K562 (cell line): ENCODE data around the gene ZDHHC20. TPM values are rescaled to one million over a fixed set of nuclear protein-coding genes. Genes with fewer than 3 reads are reported as not detected.

Experiments used
- ATAC-seq: fragments of 200-7000 bp; cut with Tn5 transposase; 3 replicates; pipeline ENCODE4 v1.9.1; 2020; ENCODE audit warnings: moderate library complexity
- BruUV-seq: library from RNA; stranded (reverse); fragments of 400-500 nt; replicated peaks from 2 replicates; lab custom pipeline; 2021; lab: Mats Ljungman, UMichigan
- CTCF ChIA-PET: fragments of 300-600 bp; formaldehyde crosslinking; extraction: SDS; loops from one replicate; lab custom pipeline; 2021; ENCODE audit warnings: low intra/inter-chr PET ratio; lab: Yijun Ruan, JAX
- POLR2A ChIA-PET: fragments of 300-600, 350-650 bp; sonication (Branson Sonifier 250); formaldehyde crosslinking; extraction: SDS; loops from one replicate; lab custom pipeline; 2021; ENCODE audit warnings: antibody characterized with exemption, inconsistent platforms; lab: Yijun Ruan, JAX
- DNase-seq, 4 experiments: peaks; one replicate each; pipeline versions ENCODE4 v3.0.0 to v3.0.0-alpha.2; 2011 to 2018; ENCODE audit warnings: low spot score in 3 of 4, mixed read lengths in 3 of 4; ENCODE audit errors: extremely low read depth in 1 of 4
- FAIRE-seq: peaks from 2 replicates; lab custom pipeline; 2011; peaks lifted over from hg19 to GRCh38; lab: Jason Lieb, UNC
- H2AFZ ChIP-seq: 2 replicates; pipeline ENCODE4 v1.6.0; 2011; ENCODE audit warnings: low read depth, low read length, control low read depth, inconsistent platforms
- H3K27ac ChIP-seq: fragments of 200-600 bp; 3 replicates; pipeline ENCODE4 v1.8.0; 2011; ENCODE audit warnings: low read depth, mild to moderate bottlenecking, control low read depth, inconsistent platforms, low read length, moderate library complexity, mixed read lengths; ENCODE audit errors: extremely low read depth
- H3K27me3 ChIP-seq, 2 experiments: fragments of 300-600 bp in 1 of 2; 2 replicates in 1 of 2; 3 replicates in 1 of 2; pipeline versions ENCODE4 v1.6.0 to v1.8.0; 2011; ENCODE audit warnings: inconsistent platforms in 2 of 2, low read length in 2 of 2, mild to moderate bottlenecking in 1 of 2, mixed read lengths in 1 of 2, moderate library complexity in 1 of 2; ENCODE audit not compliant: control insufficient read depth in 2 of 2, insufficient read depth in 2 of 2
- H3K36me3 ChIP-seq: fragments of 300-600 bp; 3 replicates; pipeline ENCODE4 v1.8.0; 2011; ENCODE audit warnings: mild to moderate bottlenecking, low read length, inconsistent platforms; ENCODE audit not compliant: control insufficient read depth, insufficient read depth
- H3K4me1 ChIP-seq, 2 experiments: fragments of 200-600 bp in 1 of 2; replicated peaks in 1 of 2; 2 replicates in 1 of 2; 3 replicates in 1 of 2; pipeline versions ENCODE4 v1.5.1 to v1.8.0; 2011; ENCODE audit warnings: inconsistent platforms in 2 of 2, low read length in 2 of 2, mild to moderate bottlenecking in 1 of 2, mixed read lengths in 1 of 2, moderate library complexity in 1 of 2; ENCODE audit not compliant: control insufficient read depth in 2 of 2, insufficient read depth in 2 of 2
- H3K4me2 ChIP-seq: 2 replicates; pipeline ENCODE4 v1.6.1; 2011; ENCODE audit warnings: low read length, control low read depth, inconsistent platforms, mixed read lengths; ENCODE audit not compliant: insufficient read depth
- H3K4me3 ChIP-seq: fragments of 200-600 bp; sonication (generic), shearing (Covaris generic); 2 replicates; pipeline ENCODE4 v1.5.1; 2016; ENCODE audit warnings: control low read depth, inconsistent platforms
- H3K79me2 ChIP-seq: fragments of 200-600 bp; 3 replicates; pipeline ENCODE4 v1.8.0; 2011; ENCODE audit warnings: low read length, inconsistent platforms; ENCODE audit not compliant: control insufficient read depth, insufficient read depth
- H3K9ac ChIP-seq, 2 experiments: 2 replicates each; pipeline versions ENCODE4 v1.6.0 to v1.6.1; 2011; ENCODE audit warnings: low read depth in 2 of 2, low read length in 2 of 2, control low read depth in 1 of 2, inconsistent platforms in 1 of 2, mild to moderate bottlenecking in 1 of 2, mixed read lengths in 1 of 2; ENCODE audit not compliant: insufficient read depth in 1 of 2
- H3K9me1 ChIP-seq: one replicate; pipeline ENCODE4 v1.6.0; 2011; ENCODE audit warnings: inconsistent platforms, mild to moderate bottlenecking, low read length, moderate library complexity; ENCODE audit not compliant: control insufficient read depth, insufficient read depth
- H3K9me3 ChIP-seq: replicated peaks from 2 replicates; pipeline ENCODE4 v1.5.1; 2011; ENCODE audit warnings: low read depth, low read length, inconsistent platforms; ENCODE audit not compliant: control insufficient read depth, insufficient read depth
- H4K20me1 ChIP-seq: replicated peaks from 2 replicates; pipeline ENCODE4 v1.6.1; 2011; ENCODE audit warnings: low read length, inconsistent platforms, mixed read lengths; ENCODE audit not compliant: control insufficient read depth, insufficient read depth
- CEBPG ChIP-seq, 3 experiments: fragments of 200-800 bp in 1 of 3; sonication (Bioruptor generic) in 1 of 3; sonication (generic) in 1 of 3; formaldehyde crosslinking in 1 of 3; IDR thresholded peaks in 2 of 3; conservative IDR thresholded peaks in 1 of 3; 2 replicates each; pipeline versions ENCODE4 v1.6.1 to v1.8.0; 2016 to 2022; ENCODE audit warnings: missing compliant biosample characterization in 2 of 3, missing genetic modification characterization in 2 of 3, mild to moderate bottlenecking in 1 of 3, missing genetic modification reagents in 1 of 3
- ELF1 ChIP-seq: fragments of 200-800 bp; sonication (Bioruptor generic); IDR thresholded peaks from 2 replicates; pipeline ENCODE4 v1.6.1; 2016; ENCODE audit warnings: missing genetic modification characterization, missing compliant biosample characterization
- HMG20B ChIP-seq: fragments of 250-450 bp; sonication (Bioruptor Pico); IDR thresholded peaks from 2 replicates; pipeline ENCODE4 v1.5.0; 2021; ENCODE audit warnings: mild to moderate bottlenecking
- JUND ChIP-seq, 2 experiments: IDR thresholded peaks; 2 replicates in 1 of 2; 3 replicates in 1 of 2; pipeline ENCODE4 v1.6.1; 2011; ENCODE audit warnings: borderline replicate concordance in 2 of 2, low read depth in 2 of 2, low read length in 2 of 2, improper control_type of control experiment in 1 of 2, missing biosample characterization in 1 of 2, missing genetic modification characterization in 1 of 2, missing genetic modification reagents in 1 of 2
- MBD2 ChIP-seq: sonication (generic); IDR thresholded peaks from 2 replicates; pipeline ENCODE4 v1.6.1; 2016; ENCODE audit warnings: low read depth, borderline replicate concordance
- MEIS2 ChIP-seq: fragments of 450-650 bp; IDR thresholded peaks from 2 replicates; pipeline ENCODE4 v1.6.1; 2014; ENCODE audit warnings: mild to moderate bottlenecking; ENCODE audit not compliant: partially characterized antibody
- OTX1 ChIP-seq: fragments of 450-650 bp; formaldehyde crosslinking; IDR thresholded peaks from 2 replicates; pipeline ENCODE4 v1.4.0; 2022; ENCODE audit warnings: mild to moderate bottlenecking
- PML ChIP-seq: IDR thresholded peaks from 2 replicates; pipeline ENCODE4 v1.6.1; 2012; ENCODE audit warnings: low read length, inconsistent platforms
- SETDB1 ChIP-seq: IDR thresholded peaks from one replicate; pipeline ENCODE4 v1.6.1; 2012; ENCODE audit warnings: low read length, control low read depth, inconsistent platforms
- SMARCA5 ChIP-seq: fragments of 450-650 bp; IDR thresholded peaks from 2 replicates; pipeline ENCODE4 v1.6.1; 2016
- SOX6 ChIP-seq: fragments of 450-650 bp; IDR thresholded peaks from 2 replicates; pipeline ENCODE4 v1.6.1; 2014; ENCODE audit warnings: mild to moderate bottlenecking
- TAF7 ChIP-seq: fragments of 450-650 bp; IDR thresholded peaks from 2 replicates; pipeline ENCODE4 v1.6.1; 2016; ENCODE audit warnings: missing genetic modification characterization, missing compliant biosample characterization
- TCF3 ChIP-seq: sonication (generic); formaldehyde crosslinking; IDR thresholded peaks from 2 replicates; pipeline ENCODE4 v1.4.0; 2020; ENCODE audit warnings: mild to moderate bottlenecking, missing genetic modification reagents
- XRCC5 ChIP-seq: fragments of 200-400 bp; formaldehyde crosslinking; IDR thresholded peaks from 2 replicates; pipeline ENCODE4 v1.6.1; 2017; ENCODE audit warnings: low read depth, mild to moderate bottlenecking, low read length
- ZKSCAN3 ChIP-seq: fragments of 250-450 bp; sonication (Bioruptor Pico); IDR thresholded peaks from 2 replicates; pipeline ENCODE4 v1.4.0; 2020
- ZNF12 ChIP-seq: sonication (generic); formaldehyde crosslinking; IDR thresholded peaks from 2 replicates; pipeline ENCODE4 v1.4.0; 2020; ENCODE audit warnings: mild to moderate bottlenecking, missing genetic modification reagents
- ZNF121 ChIP-seq: sonication (generic); formaldehyde crosslinking; conservative IDR thresholded peaks from 2 replicates; pipeline ENCODE4 v1.8.0; 2022; ENCODE audit warnings: missing genetic modification reagents
- ZNF699 ChIP-seq: fragments of 250-450 bp; sonication (Bioruptor Pico); IDR thresholded peaks from 2 replicates; pipeline ENCODE4 v1.8.0; 2021; ENCODE audit warnings: mild to moderate bottlenecking, moderate library complexity; ENCODE audit not compliant: insufficient replicate concordance
- whole genome bisulfite sequencing: fragments of 100-300 bp; shearing (Covaris generic); methylation state at CpG from one replicate; pipeline ENCODE4 v1.1.6; 2016; ENCODE audit warnings: low coverage, mixed read lengths; ENCODE audit not compliant: insufficient coverage; ENCODE audit errors: missing lambda C conversion rate; 5-methylcytosine and 5-hydroxymethylcytosine counted together
- in situ Hi-C: fragments of 300-500 bp; cut with MboI; formaldehyde crosslinking; loops from 4 replicates; pipeline ENCODE4 v1.15.0; 2018; ENCODE audit warnings: inconsistent platforms, mixed read lengths
- intact Hi-C: fragments of 100-400 bp; cut with micrococcal nuclease; formaldehyde crosslinking; loops from 2 replicates; pipeline ENCODE4 v1.14.2; 2022
- polyA plus RNA-seq, 8 experiments: library from polyadenylated mRNA; depleted of rRNA in 4 of 8; stranded (reverse) in 5 of 8; unstranded in 3 of 8; fragments of >200 nt; fragmentation: Nextera tagmentation in 2 of 8; fragmentation: Illumina TruSeq in 1 of 8; extraction: Ambion mirVana in 2 of 8; extraction: Trizol in 1 of 8; gene quantifications; 2 replicates each; pipeline versions ENCODE4 v1.2.1 to v1.2.3, GENCODE V29; 2011 to 2014; ENCODE audit warnings: inconsistent platforms in 1 of 8, missing spikeins in 1 of 8
- total RNA-seq, 7 experiments: library from RNA; depleted of rRNA in 6 of 7; stranded (reverse); fragments of >200 nt in 6 of 7; fragmentation: Illumina TruSeq in 2 of 7; extraction: Trizol in 2 of 7; gene quantifications; 2 replicates each; pipeline versions ENCODE4 v1.2.1 to v1.2.3, GENCODE V29; 2011 to 2021; ENCODE audit warnings: low replicate concordance in 1 of 7
- TF ChIP-seq, protein P1 (sequence below): IDR thresholded peaks from 2 replicates; pipeline ENCODE4 v1.6.1; 2014; ENCODE audit warnings: antibody characterized with exemption
- TF ChIP-seq, protein P2 (sequence below): fragments of 250-450 bp; sonication (Bioruptor Pico); IDR thresholded peaks from 2 replicates; pipeline ENCODE4 v1.5.0; 2022; ENCODE audit warnings: mild to moderate bottlenecking

Gene ZDHHC20
- total and polyA plus RNA-seq, 9 of the 15 experiments (the other 6 are each of a cell fraction or from before 2014, with no cell fraction given), result 2.7 to 20.9 (median 15.8) TPM

DNA sequence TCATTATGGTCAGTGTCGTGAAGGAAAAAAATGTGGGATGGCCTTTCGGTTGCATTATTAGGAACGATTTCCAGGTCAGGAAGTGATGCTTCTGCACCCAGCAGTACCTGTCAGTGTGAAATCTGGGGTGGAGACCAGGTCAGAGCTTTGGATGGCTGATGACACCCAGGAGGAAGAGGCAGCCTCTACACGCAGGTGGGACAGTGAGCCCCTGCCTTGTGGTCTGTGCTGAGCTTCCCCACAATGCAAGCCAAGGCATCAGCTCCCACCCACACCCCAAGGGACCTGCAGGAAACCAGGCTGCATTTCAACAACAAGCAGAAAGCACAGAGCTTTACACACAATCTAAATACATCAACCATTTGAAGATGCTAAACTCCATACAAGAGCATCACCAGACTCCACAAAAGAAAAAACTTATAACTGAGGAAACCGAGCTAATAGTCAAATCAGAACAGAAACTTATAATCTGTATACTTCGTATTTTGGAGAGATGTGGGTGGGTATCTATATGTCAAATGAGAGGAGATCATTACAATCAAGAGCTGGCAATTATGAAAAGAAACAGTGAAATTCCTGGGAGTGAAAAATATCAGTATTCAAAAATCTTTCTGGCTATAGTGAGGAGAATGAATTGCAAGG, 130.1 kb downstream of the ZDHHC20 start (continued):
- TF ChIP-seq PML, result no peak
- TF ChIP-seq MBD2, result no peak

DNA sequence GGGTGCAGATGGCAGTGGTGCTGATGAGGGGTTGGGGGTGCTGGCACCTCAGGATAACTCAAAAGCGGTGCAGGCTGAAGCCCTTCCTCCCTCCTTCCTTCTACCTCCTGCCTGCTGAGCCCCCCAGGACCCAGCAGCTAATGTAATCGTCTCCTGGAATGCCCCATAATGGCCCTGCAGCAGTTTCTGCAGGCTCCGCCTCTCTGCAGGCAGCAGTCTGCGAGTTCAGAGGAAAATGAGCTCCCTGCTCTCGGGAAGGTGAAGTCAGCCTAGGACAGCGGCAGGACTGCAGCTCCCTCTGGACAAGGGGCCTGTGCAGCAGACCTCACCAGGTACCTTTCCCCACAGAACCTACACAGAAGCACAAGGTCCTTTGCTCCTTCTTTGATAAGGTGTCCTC, 130.9 kb downstream of the ZDHHC20 start:
- no peak for FAIRE-seq
- Histone ChIP-seq H3K27ac (no peak overlapping the region), H4K20me1 (no peaks in the 10 kb centered on the region), H3K79me2 (no peaks in the 10 kb centered on the region), H3K9me3 (no peaks in the 10 kb centered on the region), H3K4me3 (no peak overlapping the region), H2AFZ (no peak overlapping the region), H3K9ac (no peak overlapping the region), H3K27me3 (peaks cover 0 to 13% of the 10 kb centered on the region in 2 experiments; a peak in 2 of 5 replicates), H3K4me2 (no peak overlapping the region), H3K36me3 (no peaks in the 10 kb centered on the region), H3K9me1 (no peaks in the 10 kb centered on the region), H3K4me1 (peaks cover 0 to 4% of the 10 kb centered on the region in 2 experiments; a peak in 1 of 5 replicates)
- WGBS, result 0% methylated on average over 5 of the region's 6 CpGs
- intact Hi-C loops (no loop called here), in situ Hi-C loops (no loop called here)
- ChIA-PET POLR2A (no interaction called here), CTCF (no interaction called here)
- ATAC-seq, result no peak
- no TSS peak for BruUV-seq
- DNase-seq, result no peak
- TF ChIP-seq HMG20B (no peak), TCF3 (CRISPR knock-in tag) (no peak), SMARCA5 (no peak), ZNF121 (CRISPR knock-in tag) (no peak), TAF7 (tag) (no peak), CEBPG (CRISPR knock-in tag; IDR thresholded peaks at IDR 0.05) (no peak), CEBPG (tag; conservative IDR thresholded peaks at IDR 0.05 in 1 of 2, IDR thresholded peaks at IDR 0.05 in 1 of 2) (no peak), XRCC5 (no peak), ELF1 (tag) (no peak), ZNF699 (CRISPR knock-in tag) (no peak), SOX6 (no peak), JUND (IDR thresholded peaks at IDR 0.05; ENCODE audit: borderline replicate concordance, low read depth, low read length) (no peak), JUND (tag; IDR thresholded peaks at IDR 0.05; ENCODE audit: borderline replicate concordance, low read depth, low read length) (no peak), OTX1 (CRISPR knock-in tag) (no peak), ZKSCAN3 (no peak), MEIS2 (no peak), ZNF12 (CRISPR knock-in tag) (no peak), SETDB1 (no peak)
- TF ChIP-seq, protein P1, sequence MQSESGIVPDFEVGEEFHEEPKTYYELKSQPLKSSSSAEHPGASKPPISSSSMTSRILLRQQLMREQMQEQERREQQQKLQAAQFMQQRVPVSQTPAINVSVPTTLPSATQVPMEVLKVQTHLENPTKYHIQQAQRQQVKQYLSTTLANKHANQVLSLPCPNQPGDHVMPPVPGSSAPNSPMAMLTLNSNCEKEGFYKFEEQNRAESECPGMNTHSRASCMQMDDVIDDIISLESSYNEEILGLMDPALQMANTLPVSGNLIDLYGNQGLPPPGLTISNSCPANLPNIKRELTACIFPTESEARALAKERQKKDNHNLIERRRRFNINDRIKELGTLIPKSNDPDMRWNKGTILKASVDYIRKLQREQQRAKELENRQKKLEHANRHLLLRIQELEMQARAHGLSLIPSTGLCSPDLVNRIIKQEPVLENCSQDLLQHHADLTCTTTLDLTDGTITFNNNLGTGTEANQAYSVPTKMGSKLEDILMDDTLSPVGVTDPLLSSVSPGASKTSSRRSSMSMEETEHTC, result no peak
- TF ChIP-seq, protein P2, sequence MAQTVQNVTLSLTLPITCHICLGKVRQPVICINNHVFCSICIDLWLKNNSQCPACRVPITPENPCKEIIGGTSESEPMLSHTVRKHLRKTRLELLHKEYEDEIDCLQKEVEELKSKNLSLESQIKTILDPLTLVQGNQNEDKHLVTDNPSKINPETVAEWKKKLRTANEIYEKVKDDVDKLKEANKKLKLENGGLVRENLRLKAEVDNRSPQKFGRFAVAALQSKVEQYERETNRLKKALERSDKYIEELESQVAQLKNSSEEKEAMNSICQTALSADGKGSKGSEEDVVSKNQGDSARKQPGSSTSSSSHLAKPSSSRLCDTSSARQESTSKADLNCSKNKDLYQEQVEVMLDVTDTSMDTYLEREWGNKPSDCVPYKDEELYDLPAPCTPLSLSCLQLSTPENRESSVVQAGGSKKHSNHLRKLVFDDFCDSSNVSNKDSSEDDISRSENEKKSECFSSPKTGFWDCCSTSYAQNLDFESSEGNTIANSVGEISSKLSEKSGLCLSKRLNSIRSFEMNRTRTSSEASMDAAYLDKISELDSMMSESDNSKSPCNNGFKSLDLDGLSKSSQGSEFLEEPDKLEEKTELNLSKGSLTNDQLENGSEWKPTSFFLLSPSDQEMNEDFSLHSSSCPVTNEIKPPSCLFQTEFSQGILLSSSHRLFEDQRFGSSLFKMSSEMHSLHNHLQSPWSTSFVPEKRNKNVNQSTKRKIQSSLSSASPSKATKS (CRISPR knock-in tag), result no peak
